ENCODE data around the gene ATP13A3.

- no peak for TF ChIP-seq CTCF (IDR thresholded peaks at IDR 0.05 in 8 of 11, conservative IDR thresholded peaks at IDR 0.05 in 3 of 11)
- TF ChIP-seq POLR2AphosphoS5 (IDR thresholded peaks at IDR 0.05), result no peak
- TF ChIP-seq POLR2A (IDR thresholded peaks at IDR 0.05), result no peak
These were observed 85.5 kb downstream of the ATP13A3 start for GRCh38 chr3:194401346-194401745.

Measured in spleen (tissue), 7 donors.